GM12878 (cell line): ENCODE results near the gene CSH1. TPM values are rescaled to one million over a fixed set of nuclear protein-coding genes. Genes with fewer than 3 reads are reported as not detected.

ENCODE experiments used
- ATAC-seq: fragments of 200-7000 bp; cut with Tn5 transposase; 3 replicates; pipeline ENCODE4 v1.9.1; 2020; ENCODE audit warnings: mild to moderate bottlenecking, moderate library complexity
- BruUV-seq: library from RNA; stranded (reverse); fragments of 400-500 nt; replicated peaks from 2 replicates; lab custom pipeline; 2021; lab: Mats Ljungman, UMichigan
- CTCF ChIA-PET: fragments of 300-600 bp; sonication (Branson Sonifier 250); formaldehyde crosslinking; extraction: SDS; loops from one replicate; lab custom pipeline; 2021; ENCODE audit warnings: inconsistent platforms; lab: Yijun Ruan, JAX
- POLR2A ChIA-PET: fragments of 350-600 bp; formaldehyde crosslinking; extraction: SDS; loops from one replicate; lab custom pipeline; 2021; ENCODE audit warnings: inconsistent platforms; lab: Charles Lee
- RAD21 ChIA-PET: fragments of 300-600 bp; sonication (Branson Sonifier 250); formaldehyde crosslinking; loops from one replicate; lab custom pipeline; 2023; ENCODE audit warnings: antibody characterized with exemption; ENCODE audit not compliant: unreplicated experiment; lab: Charles Lee
- SMC1A ChIA-PET: fragments of 300-600 bp; sonication (Branson Sonifier 250); formaldehyde crosslinking; loops from one replicate; lab custom pipeline; 2023; ENCODE audit not compliant: unreplicated experiment, uncharacterized antibody; lab: Charles Lee
- DNase-seq: peaks from one replicate; pipeline ENCODE4 v3.0.0-alpha.2; 2011; ENCODE audit warnings: low read depth, low spot score
- FAIRE-seq: peaks from 3 replicates; lab custom pipeline; 2011; peaks lifted over from hg19 to GRCh38; lab: Jason Lieb, UNC
- H2AFZ ChIP-seq: 2 replicates; pipeline ENCODE4 v1.6.0; 2011; ENCODE audit warnings: low read depth, low read length, control low read depth; ENCODE audit not compliant: control insufficient read depth
- H3K27ac ChIP-seq: 2 replicates; pipeline ENCODE4 v1.5.1; 2011; ENCODE audit warnings: control low read depth; ENCODE audit not compliant: control insufficient read depth, insufficient read depth
- H3K27me3 ChIP-seq, 2 experiments: replicated peaks in 1 of 2; 2 replicates each; pipeline versions ENCODE4 v1.6.0 to v1.6.1; 2011; ENCODE audit warnings: low read length in 1 of 2; ENCODE audit not compliant: control insufficient read depth in 2 of 2, insufficient read depth in 2 of 2
- H3K36me3 ChIP-seq, 2 experiments: 2 replicates each; pipeline ENCODE4 v1.5.1; 2011; ENCODE audit warnings: low read length in 1 of 2; ENCODE audit not compliant: control insufficient read depth in 2 of 2, insufficient read depth in 2 of 2
- H3K4me1 ChIP-seq: 2 replicates; pipeline ENCODE4 v1.6.1; 2011; ENCODE audit warnings: mild to moderate bottlenecking, low read length, moderate library complexity, mixed read lengths; ENCODE audit not compliant: control insufficient read depth, insufficient read depth
- H3K4me2 ChIP-seq: 2 replicates; pipeline ENCODE4 v1.6.0; 2011; ENCODE audit warnings: control low read depth; ENCODE audit not compliant: control insufficient read depth, insufficient read depth
- H3K4me3 ChIP-seq: fragments of 200-600 bp; sonication (generic); 2 replicates; pipeline ENCODE4 v1.5.1; 2016
- H3K79me2 ChIP-seq: 2 replicates; pipeline ENCODE4 v1.6.0; 2011; ENCODE audit warnings: low read length; ENCODE audit not compliant: control insufficient read depth, insufficient read depth
- H3K9ac ChIP-seq: 2 replicates; pipeline ENCODE4 v1.8.0; 2011; ENCODE audit warnings: low read length, control low read depth, mixed read lengths; ENCODE audit not compliant: control insufficient read depth, insufficient read depth
- H3K9me3 ChIP-seq: replicated peaks from 3 replicates; pipeline ENCODE4 v1.5.1; 2011; ENCODE audit warnings: mild to moderate bottlenecking, low read length; ENCODE audit not compliant: control insufficient read depth, insufficient read depth
- H4K20me1 ChIP-seq: 2 replicates; pipeline ENCODE4 v1.6.0; 2011; ENCODE audit not compliant: control insufficient read depth, insufficient read depth
- BRCA1 ChIP-seq: IDR thresholded peaks from 2 replicates; pipeline ENCODE4 v1.6.1; 2011; ENCODE audit warnings: low read depth, low read length, improper control_type of control experiment
- CBFB ChIP-seq: IDR thresholded peaks from 2 replicates; pipeline ENCODE4 v1.6.1; 2016; ENCODE audit warnings: antibody characterized with exemption, low read depth
- MXI1 ChIP-seq: fragments of 150-350 bp; IDR thresholded peaks from 2 replicates; pipeline ENCODE4 v1.6.1; 2011; ENCODE audit warnings: low read depth, mild to moderate bottlenecking, inconsistent platforms, low read length, improper control_type of control experiment
- NR2C2 ChIP-seq: IDR thresholded peaks from 2 replicates; pipeline ENCODE4 v1.6.1; 2011; ENCODE audit warnings: borderline replicate concordance, low read depth; ENCODE audit not compliant: control insufficient read depth, insufficient read length
- POLR2A ChIP-seq: IDR thresholded peaks from 2 replicates; pipeline ENCODE4 v1.6.1; 2011; ENCODE audit warnings: low read depth, mild to moderate bottlenecking, low read length
- RAD21 ChIP-seq: IDR thresholded peaks from 2 replicates; pipeline ENCODE4 v1.6.1; 2011; ENCODE audit warnings: mild to moderate bottlenecking, low read depth, low read length, moderate library complexity; ENCODE audit not compliant: insufficient read depth
- SUPT20H ChIP-seq: IDR thresholded peaks from 2 replicates; pipeline ENCODE4 v1.6.1; 2011; ENCODE audit warnings: low read depth, mild to moderate bottlenecking, low read length, moderate library complexity, borderline replicate concordance; ENCODE audit not compliant: control insufficient read depth
- TBL1XR1 ChIP-seq: IDR thresholded peaks from 2 replicates; pipeline ENCODE4 v1.6.1; 2012; ENCODE audit warnings: low read depth, low read length, improper control_type of control experiment
- YBX1 ChIP-seq: fragments of 450-650 bp; IDR thresholded peaks from 2 replicates; pipeline ENCODE4 v1.6.1; 2016; ENCODE audit warnings: antibody characterized with exemption
- ZNF274 ChIP-seq: IDR thresholded peaks from one replicate; pipeline ENCODE4 v1.8.0; 2011; ENCODE audit not compliant: insufficient read length, insufficient read depth
- ZNF622 ChIP-seq: fragments of 450-650 bp; IDR thresholded peaks from 2 replicates; pipeline ENCODE4 v1.6.1; 2017; ENCODE audit warnings: mild to moderate bottlenecking, inconsistent platforms
- ZSCAN29 ChIP-seq: fragments of 450-650 bp; IDR thresholded peaks from 2 replicates; pipeline ENCODE4 v1.6.1; 2017; ENCODE audit warnings: mild to moderate bottlenecking, moderate library complexity
- WGBS: methylation state at CpG from one replicate; pipeline ENCODE4 v1.1.6; 2016; ENCODE audit warnings: low lambda C conversion rate; ENCODE audit not compliant: insufficient replicate concordance, insufficient coverage; ENCODE audit errors: missing lambda C conversion rate; 5-methylcytosine and 5-hydroxymethylcytosine counted together
- in situ Hi-C: fragments of 300-500 bp; cut with MboI; formaldehyde crosslinking; loops from 9 replicates; pipeline ENCODE4 v1.14.3; 2018; ENCODE audit warnings: mixed read lengths
- intact Hi-C: fragments of 100-400 bp; cut with micrococcal nuclease; formaldehyde crosslinking; loops from one replicate; pipeline ENCODE4 v1.14.2; 2022; ENCODE audit not compliant: unreplicated experiment
- polyA plus RNA-seq, 11 experiments: library from polyadenylated mRNA; depleted of rRNA in 4 of 11; unstranded in 6 of 11; stranded (reverse) in 5 of 11; fragments of >200 nt; fragmentation: Nextera tagmentation in 4 of 11; fragmentation: Illumina TruSeq in 1 of 11; extraction: Ambion mirVana in 4 of 11; extraction: Trizol in 1 of 11; gene quantifications; 1 replicate in 1 of 11; 2 replicates in 10 of 11; pipeline versions ENCODE4 v1.2.1 to v1.2.3, GENCODE V29; 2011 to 2016; ENCODE audit warnings: inconsistent platforms in 2 of 11, missing spikeins in 2 of 11, low read depth in 1 of 11
- total RNA-seq, 4 experiments: library from RNA; depleted of rRNA in 3 of 4; stranded (reverse); fragments of >200 nt in 3 of 4; fragmentation: Illumina TruSeq in 1 of 4; extraction: Trizol in 1 of 4; gene quantifications; 2 replicates each; pipeline versions ENCODE4 v1.2.1 to v1.2.3, GENCODE V29; 2013 to 2021
- TF ChIP-seq, protein P1 (sequence below): fragments of 450-650 bp; IDR thresholded peaks from 2 replicates; pipeline ENCODE4 v1.6.1; 2018; ENCODE audit warnings: borderline replicate concordance, mild to moderate bottlenecking; ENCODE audit not compliant: partially characterized antibody
- TF ChIP-seq, protein P2 (sequence below): IDR thresholded peaks from 2 replicates; pipeline ENCODE4 v1.6.1; 2012; ENCODE audit warnings: low read depth, low read length, improper control_type of control experiment
- TF ChIP-seq, protein P3 (sequence below): fragments of 450-650 bp; formaldehyde crosslinking; IDR thresholded peaks from 2 replicates; pipeline ENCODE4 v1.5.0; 2022; ENCODE audit warnings: mild to moderate bottlenecking, missing genetic modification characterization
- TF ChIP-seq, protein P4 (sequence below): IDR thresholded peaks from 2 replicates; pipeline ENCODE4 v1.6.1; 2011; ENCODE audit warnings: borderline replicate concordance, low read depth, mild to moderate bottlenecking, moderate library complexity, mixed read lengths, low read length; ENCODE audit not compliant: insufficient read depth; ENCODE audit errors: extremely low read length
- TF ChIP-seq, protein P5 (sequence below): IDR thresholded peaks from 2 replicates; pipeline ENCODE4 v1.6.1; 2011; ENCODE audit warnings: low read depth, mild to moderate bottlenecking, low read length, moderate library complexity, borderline replicate concordance; ENCODE audit errors: extremely low read depth

Gene CSH1
- total and polyA plus RNA-seq, 10 of the 15 experiments (the other 5 are each of a cell fraction or from before 2014, with no cell fraction given): not detected

DNA sequence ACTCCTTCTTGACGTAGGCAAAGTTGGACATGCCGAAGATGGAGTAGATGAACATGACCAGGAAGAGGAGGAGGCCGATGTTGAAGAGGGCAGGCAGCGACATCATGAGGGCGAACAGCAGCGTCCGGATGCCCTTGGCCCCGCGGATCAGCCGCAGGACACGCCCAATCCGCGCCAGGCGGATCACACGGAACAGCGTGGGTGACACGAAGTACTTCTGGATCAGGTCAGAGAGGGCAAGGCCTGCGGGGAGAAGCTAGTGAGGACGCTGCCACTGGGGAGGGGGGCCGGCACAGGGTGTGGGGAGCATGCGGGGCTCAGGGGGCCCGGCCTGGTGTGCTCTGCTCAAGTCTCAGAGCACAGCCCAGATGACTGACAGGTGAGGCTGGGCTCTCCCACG is 45.4 kb upstream of the CSH1 start (continued):
- TF ChIP-seq, protein P1, sequence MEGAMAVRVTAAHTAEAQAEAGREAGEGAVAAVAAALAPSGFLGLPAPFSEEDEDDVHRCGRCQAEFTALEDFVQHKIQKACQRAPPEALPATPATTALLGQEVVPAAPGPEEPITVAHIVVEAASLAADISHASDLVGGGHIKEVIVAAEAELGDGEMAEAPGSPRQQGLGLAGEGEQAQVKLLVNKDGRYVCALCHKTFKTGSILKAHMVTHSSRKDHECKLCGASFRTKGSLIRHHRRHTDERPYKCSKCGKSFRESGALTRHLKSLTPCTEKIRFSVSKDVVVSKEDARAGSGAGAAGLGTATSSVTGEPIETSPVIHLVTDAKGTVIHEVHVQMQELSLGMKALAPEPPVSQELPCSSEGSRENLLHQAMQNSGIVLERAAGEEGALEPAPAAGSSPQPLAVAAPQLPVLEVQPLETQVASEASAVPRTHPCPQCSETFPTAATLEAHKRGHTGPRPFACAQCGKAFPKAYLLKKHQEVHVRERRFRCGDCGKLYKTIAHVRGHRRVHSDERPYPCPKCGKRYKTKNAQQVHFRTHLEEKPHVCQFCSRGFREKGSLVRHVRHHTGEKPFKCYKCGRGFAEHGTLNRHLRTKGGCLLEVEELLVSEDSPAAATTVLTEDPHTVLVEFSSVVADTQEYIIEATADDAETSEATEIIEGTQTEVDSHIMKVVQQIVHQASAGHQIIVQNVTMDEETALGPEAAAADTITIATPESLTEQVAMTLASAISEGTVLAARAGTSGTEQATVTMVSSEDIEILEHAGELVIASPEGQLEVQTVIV: no peak
- no peak for TF ChIP-seq RAD21
- no peak for TF ChIP-seq ZNF622
- TF ChIP-seq TBL1XR1: no peak
- TF ChIP-seq, protein P2, sequence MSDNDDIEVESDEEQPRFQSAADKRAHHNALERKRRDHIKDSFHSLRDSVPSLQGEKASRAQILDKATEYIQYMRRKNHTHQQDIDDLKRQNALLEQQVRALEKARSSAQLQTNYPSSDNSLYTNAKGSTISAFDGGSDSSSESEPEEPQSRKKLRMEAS: no peak
- TF ChIP-seq, protein P3, sequence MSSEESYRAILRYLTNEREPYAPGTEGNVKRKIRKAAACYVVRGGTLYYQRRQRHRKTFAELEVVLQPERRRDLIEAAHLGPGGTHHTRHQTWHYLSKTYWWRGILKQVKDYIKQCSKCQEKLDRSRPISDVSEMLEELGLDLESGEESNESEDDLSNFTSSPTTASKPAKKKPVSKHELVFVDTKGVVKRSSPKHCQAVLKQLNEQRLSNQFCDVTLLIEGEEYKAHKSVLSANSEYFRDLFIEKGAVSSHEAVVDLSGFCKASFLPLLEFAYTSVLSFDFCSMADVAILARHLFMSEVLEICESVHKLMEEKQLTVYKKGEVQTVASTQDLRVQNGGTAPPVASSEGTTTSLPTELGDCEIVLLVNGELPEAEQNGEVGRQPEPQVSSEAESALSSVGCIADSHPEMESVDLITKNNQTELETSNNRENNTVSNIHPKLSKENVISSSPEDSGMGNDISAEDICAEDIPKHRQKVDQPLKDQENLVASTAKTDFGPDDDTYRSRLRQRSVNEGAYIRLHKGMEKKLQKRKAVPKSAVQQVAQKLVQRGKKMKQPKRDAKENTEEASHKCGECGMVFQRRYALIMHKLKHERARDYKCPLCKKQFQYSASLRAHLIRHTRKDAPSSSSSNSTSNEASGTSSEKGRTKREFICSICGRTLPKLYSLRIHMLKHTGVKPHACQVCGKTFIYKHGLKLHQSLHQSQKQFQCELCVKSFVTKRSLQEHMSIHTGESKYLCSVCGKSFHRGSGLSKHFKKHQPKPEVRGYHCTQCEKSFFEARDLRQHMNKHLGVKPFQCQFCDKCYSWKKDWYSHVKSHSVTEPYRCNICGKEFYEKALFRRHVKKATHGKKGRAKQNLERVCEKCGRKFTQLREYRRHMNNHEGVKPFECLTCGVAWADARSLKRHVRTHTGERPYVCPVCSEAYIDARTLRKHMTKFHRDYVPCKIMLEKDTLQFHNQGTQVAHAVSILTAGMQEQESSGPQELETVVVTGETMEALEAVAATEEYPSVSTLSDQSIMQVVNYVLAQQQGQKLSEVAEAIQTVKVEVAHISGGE (CRISPR knock-in tag): no peak

DNA sequence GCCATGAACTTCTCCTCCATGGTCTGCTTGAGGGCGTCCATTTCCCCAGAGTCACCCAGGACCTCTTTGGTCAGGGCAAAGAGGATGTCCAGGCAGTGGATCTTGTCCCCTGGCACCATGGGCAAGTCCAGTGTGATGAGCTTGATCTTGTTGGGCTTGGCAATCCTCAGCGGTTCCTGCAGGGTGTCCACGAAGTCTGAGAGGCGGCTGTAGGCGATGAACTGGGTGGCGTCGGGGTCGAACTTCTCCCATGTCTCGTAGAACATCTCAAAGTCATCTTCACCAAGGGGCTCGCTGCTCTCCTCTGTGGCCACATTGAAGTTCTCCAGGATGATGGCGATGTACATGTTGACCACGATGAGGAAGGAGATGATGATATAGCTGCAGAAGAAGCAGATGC is 44.8 kb upstream of the CSH1 start:
- ChIA-PET CTCF (interaction anchor here (0.7 to 1.5 kb wide), 2 partner anchors 8 to 10 kb away, joined by 3 to 5 read pairs; partner anchors contain the start of gene CD79B), SMC1A (no interaction called here), POLR2A (no interaction called here), RAD21 (no interaction called here)
- Histone ChIP-seq H3K79me2 (no peaks in the 10 kb centered on the region), H3K36me3 (no peaks in the 10 kb centered on the region), H2AFZ (no peak overlapping the region), H4K20me1 (no peaks in the 10 kb centered on the region), H3K4me3 (no peak overlapping the region), H3K4me1 (peaks cover 8% of the 10 kb centered on the region), H3K27me3 (no peaks in the 10 kb centered on the region), H3K9me3 (no peaks in the 10 kb centered on the region; the same call in 2 of the 3 replicates), H3K27ac (no peak overlapping the region), H3K9ac (no peak overlapping the region), H3K4me2 (no peak overlapping the region)
- intact Hi-C loops (no loop called here), in situ Hi-C loops (no loop called here)
- 77% methylated on average over 12 of the region's 12 CpGs for WGBS
- no TSS peak for BruUV-seq
- FAIRE-seq (no peak), DNase-seq (no peak), ATAC-seq (no peak)
- TF ChIP-seq SUPT20H: no peak
- no peak for TF ChIP-seq NR2C2
- TF ChIP-seq BRCA1: no peak
- no peak for TF ChIP-seq RAD21
- no peak for TF ChIP-seq CBFB
- TF ChIP-seq, protein P4, sequence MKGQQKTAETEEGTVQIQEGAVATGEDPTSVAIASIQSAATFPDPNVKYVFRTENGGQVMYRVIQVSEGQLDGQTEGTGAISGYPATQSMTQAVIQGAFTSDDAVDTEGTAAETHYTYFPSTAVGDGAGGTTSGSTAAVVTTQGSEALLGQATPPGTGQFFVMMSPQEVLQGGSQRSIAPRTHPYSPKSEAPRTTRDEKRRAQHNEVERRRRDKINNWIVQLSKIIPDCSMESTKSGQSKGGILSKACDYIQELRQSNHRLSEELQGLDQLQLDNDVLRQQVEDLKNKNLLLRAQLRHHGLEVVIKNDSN: no peak
- TF ChIP-seq YBX1: no peak
- no peak for TF ChIP-seq ZNF274
- TF ChIP-seq ZSCAN29: no peak
- TF ChIP-seq POLR2A: no peak
- TF ChIP-seq, protein P5, sequence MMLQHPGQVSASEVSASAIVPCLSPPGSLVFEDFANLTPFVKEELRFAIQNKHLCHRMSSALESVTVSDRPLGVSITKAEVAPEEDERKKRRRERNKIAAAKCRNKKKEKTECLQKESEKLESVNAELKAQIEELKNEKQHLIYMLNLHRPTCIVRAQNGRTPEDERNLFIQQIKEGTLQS: no peak
- no peak for TF ChIP-seq MXI1
